ENCODE measurements around the gene DRC3.

Gene DRC3

GRCh38 chr17:18056214-18056613 lies 83.6 kb downstream of the DRC3 start:
- DNase-seq: no peak

DNA sequence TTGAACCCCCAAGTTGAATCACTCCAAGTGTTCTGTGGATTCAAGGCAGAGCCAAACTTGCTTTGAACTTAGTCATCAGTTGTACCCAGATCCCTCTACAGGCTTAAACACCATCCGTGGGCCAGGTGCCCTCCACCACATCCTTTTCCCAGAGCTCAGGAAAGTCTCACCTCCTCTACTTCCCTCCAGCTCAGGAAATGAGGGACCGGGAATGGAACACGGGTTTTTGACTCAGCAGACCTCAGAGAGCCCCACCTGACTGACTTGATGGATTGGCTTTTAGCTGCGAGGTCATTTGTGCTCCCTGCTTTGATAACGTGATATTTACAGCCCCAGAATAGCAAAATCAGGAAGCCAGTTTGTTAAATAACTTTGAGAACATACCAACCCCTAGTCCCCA lies 86.6 kb downstream of the DRC3 start:
- DNase-seq: no peak

DNA sequence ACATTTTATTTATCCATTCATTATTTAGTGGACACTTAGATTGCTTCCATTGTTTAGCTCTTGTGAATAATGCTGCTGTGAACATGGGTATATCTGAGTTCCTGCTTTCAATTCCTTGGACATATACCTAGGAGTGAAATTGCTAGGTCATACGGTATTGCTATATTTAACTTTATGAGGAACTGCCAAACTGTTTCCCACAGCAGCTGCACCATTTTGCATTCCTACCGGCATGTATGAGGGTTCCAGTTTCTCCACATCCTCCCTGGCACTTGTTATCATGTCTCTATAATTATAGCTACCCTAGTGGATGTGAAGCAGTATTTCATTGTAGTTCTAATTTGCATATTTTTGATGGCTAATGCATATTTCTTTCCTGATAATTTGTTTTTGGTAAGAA lies 91.4 kb downstream of the DRC3 start:
- DNase-seq: no peak

DNA sequence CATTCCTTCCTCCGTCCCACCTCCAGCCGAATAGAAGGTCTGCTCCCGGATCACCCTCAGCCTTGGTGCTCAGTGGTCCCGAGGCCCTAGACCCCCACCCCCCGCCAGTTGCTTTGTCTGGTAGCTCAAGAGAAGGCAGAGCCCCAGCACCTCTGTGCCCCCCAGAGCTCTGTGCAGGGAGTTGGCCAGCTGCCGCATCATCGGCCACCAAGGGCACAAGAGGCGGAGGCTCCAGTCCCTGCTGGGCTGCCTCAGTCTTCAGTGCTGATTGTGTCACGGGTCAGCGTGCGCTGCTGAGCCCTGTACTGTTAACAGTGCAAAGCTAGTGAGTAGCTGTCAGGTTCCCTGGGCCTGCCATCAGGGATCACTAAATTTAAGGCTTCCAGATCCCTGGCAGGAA lies 92.9 kb downstream of the DRC3 start:
- no peak for DNase-seq

Measured in activated CD4-positive, CD25-positive, alpha-beta regulatory T cell treated with anti-CD3 and anti-CD28 coated beads, Interleukin-2, amount 50 U/mL, for 72 hours (primary cell).